ENCODE data around the gene MAD2L1BP.
"Not testable (repeated sequence)": the region's sequence is repeated elsewhere in the genome, so short reads cannot be mapped to it uniquely, and the experiment has no call there.

MAD2L1BP gene

GRCh38 chr6:43635387-43636307 is at the start of gene MAD2L1BP:
Gene MAD2L1BP (plus strand): TSS chr6:43635840. CDS start chr6:43635876, 36 bp downstream.
- no peak for TF ChIP-seq CTCF (conservative IDR thresholded peaks at IDR 0.05; ENCODE audit: low read length)

GRCh38 chr6:43588194-43588593 is 47.4 kb upstream of the MAD2L1BP start:
- no peak overlapping the region for H3K4me3 ChIP-seq (ENCODE audit: low read length)
- TF ChIP-seq CTCF (conservative IDR thresholded peaks at IDR 0.05; ENCODE audit: low read length): no peak
- DNase-seq (ENCODE audit: low read depth): no peak

More at GRCh38 chr6:43635387-43636307, at the start of gene MAD2L1BP:
- peak; percentile 64 for DNase-seq (ENCODE audit: low read depth)
- peak within 1 kb of the TSS; percentile 98 for H3K4me3 ChIP-seq (ENCODE audit: low read length)

DNA sequence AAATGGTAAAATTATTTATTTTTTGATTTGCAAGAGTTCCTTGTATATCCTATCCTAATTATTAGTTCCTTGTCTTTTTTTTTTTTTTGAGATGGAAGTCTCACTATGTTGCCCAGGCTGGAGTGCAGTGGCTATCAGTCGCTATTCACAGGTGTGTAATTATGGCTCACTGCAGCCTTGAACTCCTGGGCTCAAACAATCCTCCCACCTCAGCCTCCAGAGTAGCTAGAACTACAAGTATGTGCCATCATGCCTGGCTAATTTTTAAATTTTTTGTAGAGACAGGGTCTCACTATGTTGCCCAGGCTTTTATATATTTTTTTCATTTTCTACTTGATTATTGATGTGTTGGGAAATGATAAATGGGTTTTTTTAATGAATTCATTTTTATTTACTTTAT is 46.1 kb upstream of the MAD2L1BP start:
- H3K4me3 ChIP-seq (ENCODE audit: low read length); DNase-seq (ENCODE audit: low read depth): not testable (repeated sequence)

DNA sequence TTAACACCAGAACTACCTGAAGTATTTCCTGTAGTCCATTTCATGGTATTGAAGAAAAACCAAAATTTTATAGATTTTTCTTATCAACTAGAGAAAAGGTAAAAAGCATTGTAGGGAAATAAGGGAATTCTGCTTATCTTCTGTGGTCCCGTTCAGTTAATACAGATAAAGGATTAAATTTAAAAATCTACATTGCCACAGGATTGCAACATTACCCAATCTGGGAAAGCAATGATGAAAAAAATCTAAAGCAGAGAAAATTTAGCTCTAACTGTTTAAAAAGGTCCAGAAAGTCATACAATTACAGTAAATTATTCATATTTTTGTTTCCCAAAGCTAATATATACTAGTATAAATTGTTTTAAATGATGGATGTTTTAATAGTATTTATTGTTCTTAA is 41.7 kb upstream of the MAD2L1BP start:
- DNase-seq (ENCODE audit: low read depth): no peak
- no peak overlapping the region for H3K4me3 ChIP-seq (ENCODE audit: low read length)
- TF ChIP-seq CTCF (conservative IDR thresholded peaks at IDR 0.05; ENCODE audit: low read length): no peak

DNA sequence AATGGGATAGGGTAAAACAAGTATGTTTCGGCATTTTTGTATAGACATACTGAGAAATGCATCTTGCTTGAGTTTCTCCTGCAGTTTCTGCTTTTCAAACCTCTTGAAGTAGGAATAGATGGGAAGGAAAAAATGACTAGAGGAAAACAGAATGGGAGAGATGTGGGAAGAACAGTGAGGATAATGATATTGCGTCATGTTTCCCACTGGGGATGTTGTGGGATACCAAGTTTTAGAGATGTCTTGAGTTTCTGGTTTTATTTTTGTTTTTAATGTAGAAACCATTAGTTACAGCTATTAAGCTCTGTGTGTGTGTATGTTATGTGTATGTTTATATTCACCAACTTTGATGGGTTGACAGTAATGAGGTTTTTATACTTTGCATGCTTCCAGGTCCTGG is 35.0 kb upstream of the MAD2L1BP start:
- DNase-seq (ENCODE audit: low read depth): no peak
- H3K4me3 ChIP-seq (ENCODE audit: low read length): no peak overlapping the region
- no peak for TF ChIP-seq CTCF (conservative IDR thresholded peaks at IDR 0.05; ENCODE audit: low read length)

DNA sequence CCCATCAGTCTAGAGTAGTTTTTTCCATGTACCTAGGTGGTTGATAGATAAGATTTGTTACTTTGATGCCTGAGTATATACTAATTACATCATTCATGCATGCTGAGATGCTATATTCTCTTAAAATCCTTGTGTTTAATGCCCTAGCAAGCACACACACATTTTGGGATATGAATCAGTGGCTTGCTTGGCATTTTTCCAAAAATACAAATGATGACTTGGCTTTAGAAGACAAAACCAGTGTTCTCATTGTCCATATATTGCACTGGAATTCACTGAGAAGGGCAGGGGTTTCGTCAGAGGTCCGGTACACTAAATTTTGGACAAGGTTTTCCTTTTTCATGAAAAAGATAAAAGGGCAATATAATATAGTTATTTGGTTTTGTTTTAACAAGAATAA is 31.5 kb upstream of the MAD2L1BP start:
- no peak overlapping the region for H3K4me3 ChIP-seq (ENCODE audit: low read length)
- TF ChIP-seq CTCF (conservative IDR thresholded peaks at IDR 0.05; ENCODE audit: low read length): no peak
- DNase-seq (ENCODE audit: low read depth): peak; percentile 65

DNA sequence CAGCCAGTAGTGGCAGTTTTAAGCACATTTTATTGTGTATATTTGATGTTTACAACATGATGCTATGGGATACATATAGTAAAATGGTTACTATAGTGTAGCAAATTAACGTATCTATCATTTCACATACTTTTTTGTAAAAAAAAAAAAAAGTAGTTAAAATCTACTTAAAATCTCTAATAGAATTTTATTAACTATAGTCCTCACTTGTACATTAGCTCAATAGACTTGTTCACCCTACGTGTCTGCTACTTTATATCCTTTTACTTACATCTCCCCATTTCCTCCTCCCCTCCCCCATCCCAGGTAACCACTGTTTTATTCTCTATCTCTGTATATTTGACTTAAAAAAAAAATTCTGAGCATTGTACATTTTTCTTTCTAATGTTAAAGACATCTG is 29.6 kb upstream of the MAD2L1BP start:
- no peak for DNase-seq (ENCODE audit: low read depth)
- TF ChIP-seq CTCF (conservative IDR thresholded peaks at IDR 0.05; ENCODE audit: low read length): no peak
- H3K4me3 ChIP-seq (ENCODE audit: low read length): no peak overlapping the region
